ENCODE data around the gene KDM5B.

- TF ChIP-seq CTCF (IDR thresholded peaks at IDR 0.05; ENCODE audit: poor library complexity): no peak
- TF ChIP-seq EZH2 (IDR thresholded peaks at IDR 0.05; ENCODE audit: borderline replicate concordance): no peak
- no peak for TF ChIP-seq EZH2phosphoT487 (IDR thresholded peaks at IDR 0.05; ENCODE audit: low read depth, severe bottlenecking, unreplicated experiment)
Measured at GRCh38 chr1:202745323-202745888, 62.8 kb downstream of the KDM5B start.

Measured in hepatocyte (in vitro differentiated cells).